Measurements from ENCODE around the gene C11orf24. TPM values are rescaled to one million over a fixed set of nuclear protein-coding genes. Genes with fewer than 3 reads are reported as not detected.

C11orf24 gene
- total and polyA plus RNA-seq, 2 of the 8 experiments (the other 6 are each of a cell fraction or from before 2014, with no cell fraction given) = 45.4 to 51.7 TPM

DNA sequence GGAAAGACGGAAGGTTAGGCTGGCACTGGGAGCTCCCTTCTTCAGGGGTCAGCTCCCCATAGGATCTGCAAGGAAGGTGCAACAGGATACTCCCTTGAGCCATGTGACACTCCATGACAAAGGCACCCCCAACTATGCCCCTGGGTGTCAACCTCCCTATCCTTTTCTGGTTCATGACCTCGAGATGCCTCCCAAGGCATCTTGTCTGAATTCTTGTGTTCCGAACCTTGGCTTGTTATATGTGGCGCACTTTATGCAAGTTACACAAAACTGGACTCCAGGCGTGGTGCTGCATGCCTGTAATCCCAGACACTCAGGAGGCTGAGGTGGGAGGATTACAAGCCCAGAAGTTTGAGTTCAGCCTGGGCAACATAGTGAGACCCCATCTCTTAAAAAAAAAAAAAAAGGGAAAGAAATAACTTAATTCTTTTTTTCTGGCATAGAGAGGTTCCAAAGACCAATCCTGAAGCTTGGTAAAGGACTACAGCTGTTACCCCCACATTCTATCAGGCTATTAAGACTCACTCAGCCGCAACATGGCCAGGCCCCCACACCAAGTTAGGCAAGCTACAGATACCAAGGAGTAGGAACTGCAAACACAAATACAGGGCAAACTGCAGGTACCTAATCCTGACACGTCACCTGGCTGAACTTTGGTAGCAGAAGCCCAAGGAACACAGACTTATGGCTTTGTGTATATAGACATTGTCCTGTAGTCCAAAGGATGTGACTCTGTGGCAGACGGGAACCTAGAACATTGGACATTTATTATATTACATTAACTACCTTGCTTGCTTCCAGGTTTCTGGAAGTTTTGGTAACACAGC lies 1.4 kb downstream of the C11orf24 start:
- H3K9ac ChIP-seq (replicated peaks in 1 of 4; ENCODE audit: extremely low read depth in 1 of 4, low read depth in 3 of 4, low read length in 3 of 4) = peak overlapping the region in 1 of 4 experiments; percentile 84; a peak in 1 of 7 replicates
- H3K27me3 ChIP-seq (replicated peaks in 1 of 4; ENCODE audit: control insufficient read depth in 3 of 4, extremely low read depth in 1 of 4, insufficient read depth in 3 of 4, low read length in 3 of 4) = no peaks in the 10 kb centered on the region
- no peak for FAIRE-seq
- H3K27ac ChIP-seq (ENCODE audit: low read depth, low read length) = no peak overlapping the region
- no peak overlapping the region for H3K56ac ChIP-seq (replicated peaks; ENCODE audit: insufficient read length, low read depth, low read length)
- no peak overlapping the region for H2AFZ ChIP-seq (ENCODE audit: low read length)
- H2BK5ac ChIP-seq (ENCODE audit: low read depth, low read length) = no peak overlapping the region
- no peak overlapping the region for H3K4ac ChIP-seq (replicated peaks; ENCODE audit: insufficient read length, low read depth, low read length)
- POLR2A ChIA-PET (ENCODE audit: partially characterized antibody) = interaction anchor here (0.9 to 3.4 kb wide), 4 partner anchors 10 to 95 kb away, joined by 3 to 22 read pairs (median 6); no protein-coding TSS in a partner anchor
- H4K5ac ChIP-seq (ENCODE audit: insufficient read length, low read depth, low read length) = no peak overlapping the region
- H3K4me3 ChIP-seq (ENCODE audit: extremely low read depth in 1 of 4, insufficient read depth in 2 of 4, low read depth in 3 of 4, low read length in 4 of 4) = peak overlapping the region; percentile 47 to 99 (median 89); a peak in 6 of 8 replicates
- H3K79me1 ChIP-seq (ENCODE audit: low read depth, low read length) = peaks cover 12% of the 10 kb centered on the region
- H3K23ac ChIP-seq (ENCODE audit: insufficient read length) = no peak overlapping the region
- peaks cover 0 to 21% of the 10 kb centered on the region in 2 experiments; a peak in 3 of 4 replicates for H3K79me2 ChIP-seq (ENCODE audit: control insufficient read depth in 1 of 2, insufficient read depth in 2 of 2, low read length in 2 of 2)
- H3K4me2 ChIP-seq (ENCODE audit: insufficient read depth in 1 of 2, low read depth in 2 of 2, low read length in 2 of 2) = peak overlapping the region; percentile 40 to 94
- WGBS, 2 experiments (ENCODE audit: extremely low coverage in 1 of 2, insufficient coverage in 1 of 2, insufficient read length in 1 of 2, insufficient replicate concordance in 2 of 2, low coverage in 1 of 2, low lambda C conversion rate in 2 of 2, missing lambda C conversion rate in 1 of 2) = 89% methylated on average over 8 of the region's 8 CpGs; no CpG with 5 or more reads in 1 of the 2 experiments
- H4K91ac ChIP-seq (replicated peaks; ENCODE audit: insufficient read length, low read length) = no peak overlapping the region
- no peaks in the 10 kb centered on the region for H3K9me3 ChIP-seq (ENCODE audit: insufficient read depth in 2 of 2, low read depth in 1 of 2, low read length in 1 of 2)
- H2BK20ac ChIP-seq (ENCODE audit: low read length) = no peak overlapping the region
- DNase-seq (ENCODE audit: low read depth in 1 of 2, low spot score in 2 of 2) = no peak
- peaks cover 0 to 5% (median 1%) of the 10 kb centered on the region in 4 experiments; a peak in 4 of 7 replicates for H3K4me1 ChIP-seq (replicated peaks in 1 of 4; ENCODE audit: control insufficient read depth in 3 of 4, insufficient read depth in 4 of 4, low read length in 3 of 4)
- H4K20me1 ChIP-seq (replicated peaks in 1 of 2; ENCODE audit: control insufficient read depth in 1 of 2, insufficient read depth in 2 of 2, low read length in 2 of 2) = peaks cover 4 to 10% of the 10 kb centered on the region in 2 experiments
- H2BK12ac ChIP-seq (ENCODE audit: low read depth, low read length) = no peak overlapping the region
- H2BK120ac ChIP-seq (replicated peaks; ENCODE audit: low read depth, low read length) = no peak overlapping the region
- H2BK15ac ChIP-seq (ENCODE audit: low read length) = no peak overlapping the region
- no peak overlapping the region for H3K14ac ChIP-seq (ENCODE audit: insufficient read length)
- no peak overlapping the region for H3K18ac ChIP-seq (ENCODE audit: extremely low read depth, low read length)
- no peak overlapping the region for H4K8ac ChIP-seq (ENCODE audit: extremely low read depth, insufficient read depth, low read length)
- peaks cover 4% of the 10 kb centered on the region; the same call in 1 of the 2 replicates for H3K23me2 ChIP-seq (ENCODE audit: low read depth, low read length)
- no peak overlapping the region for H2AK5ac ChIP-seq (ENCODE audit: low read depth, low read length)
- CTCF ChIA-PET (ENCODE audit: partially characterized antibody) = interaction anchor here (0.7 to 5.6 kb wide), 10 partner anchors 13 to 177 kb away, joined by 3 to 49 read pairs (median 4); no protein-coding TSS in a partner anchor
- H3K36me3 ChIP-seq (ENCODE audit: control insufficient read depth in 2 of 4, insufficient read depth in 4 of 4, low read length in 3 of 4) = peaks cover 14 to 21% (median 17%) of the 10 kb centered on the region in 4 experiments
- TF ChIP-seq RAD21 (IDR thresholded peaks at IDR 0.05 in 1 of 2, conservative IDR thresholded peaks at IDR 0.05 in 1 of 2; ENCODE audit: low read depth in 2 of 2, low read length in 2 of 2) (no peak), SP1 (IDR thresholded peaks at IDR 0.05; ENCODE audit: low read depth, low read length) (no peak), JUND (IDR thresholded peaks at IDR 0.05; ENCODE audit: low read length) (no peak), CHD1 (IDR thresholded peaks at IDR 0.05; ENCODE audit: low read depth, low read length) (no peak), SP2 (IDR thresholded peaks at IDR 0.05; ENCODE audit: low read length) (no peak), CEBPB (IDR thresholded peaks at IDR 0.05; ENCODE audit: low read depth, low read length) (no peak), YY1 (IDR thresholded peaks at IDR 0.05; ENCODE audit: low read depth, low read length) (no peak), POLR2A (IDR thresholded peaks at IDR 0.05; ENCODE audit: control extremely low read depth in 1 of 2, low read depth in 2 of 2, low read length in 2 of 2) (no peak), RBBP5 (IDR thresholded peaks at IDR 0.05; ENCODE audit: borderline replicate concordance, low read depth, low read length) (no peak)
- TF ChIP-seq, protein P1, sequence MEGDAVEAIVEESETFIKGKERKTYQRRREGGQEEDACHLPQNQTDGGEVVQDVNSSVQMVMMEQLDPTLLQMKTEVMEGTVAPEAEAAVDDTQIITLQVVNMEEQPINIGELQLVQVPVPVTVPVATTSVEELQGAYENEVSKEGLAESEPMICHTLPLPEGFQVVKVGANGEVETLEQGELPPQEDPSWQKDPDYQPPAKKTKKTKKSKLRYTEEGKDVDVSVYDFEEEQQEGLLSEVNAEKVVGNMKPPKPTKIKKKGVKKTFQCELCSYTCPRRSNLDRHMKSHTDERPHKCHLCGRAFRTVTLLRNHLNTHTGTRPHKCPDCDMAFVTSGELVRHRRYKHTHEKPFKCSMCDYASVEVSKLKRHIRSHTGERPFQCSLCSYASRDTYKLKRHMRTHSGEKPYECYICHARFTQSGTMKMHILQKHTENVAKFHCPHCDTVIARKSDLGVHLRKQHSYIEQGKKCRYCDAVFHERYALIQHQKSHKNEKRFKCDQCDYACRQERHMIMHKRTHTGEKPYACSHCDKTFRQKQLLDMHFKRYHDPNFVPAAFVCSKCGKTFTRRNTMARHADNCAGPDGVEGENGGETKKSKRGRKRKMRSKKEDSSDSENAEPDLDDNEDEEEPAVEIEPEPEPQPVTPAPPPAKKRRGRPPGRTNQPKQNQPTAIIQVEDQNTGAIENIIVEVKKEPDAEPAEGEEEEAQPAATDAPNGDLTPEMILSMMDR (IDR thresholded peaks at IDR 0.05; ENCODE audit: control extremely low read depth in 1 of 3, insufficient read depth in 1 of 3, low read depth in 1 of 3, low read length in 3 of 3) = no peak
